Amygdala (tissue), 56 donors: Measurements from ENCODE around the gene GSK3A.

Experiments used
- DNase-seq, 56 donors: peaks; one replicate each; lab custom pipeline; 2025; lab: John Stamatoyannopoulos, UW

GSK3A gene

DNA sequence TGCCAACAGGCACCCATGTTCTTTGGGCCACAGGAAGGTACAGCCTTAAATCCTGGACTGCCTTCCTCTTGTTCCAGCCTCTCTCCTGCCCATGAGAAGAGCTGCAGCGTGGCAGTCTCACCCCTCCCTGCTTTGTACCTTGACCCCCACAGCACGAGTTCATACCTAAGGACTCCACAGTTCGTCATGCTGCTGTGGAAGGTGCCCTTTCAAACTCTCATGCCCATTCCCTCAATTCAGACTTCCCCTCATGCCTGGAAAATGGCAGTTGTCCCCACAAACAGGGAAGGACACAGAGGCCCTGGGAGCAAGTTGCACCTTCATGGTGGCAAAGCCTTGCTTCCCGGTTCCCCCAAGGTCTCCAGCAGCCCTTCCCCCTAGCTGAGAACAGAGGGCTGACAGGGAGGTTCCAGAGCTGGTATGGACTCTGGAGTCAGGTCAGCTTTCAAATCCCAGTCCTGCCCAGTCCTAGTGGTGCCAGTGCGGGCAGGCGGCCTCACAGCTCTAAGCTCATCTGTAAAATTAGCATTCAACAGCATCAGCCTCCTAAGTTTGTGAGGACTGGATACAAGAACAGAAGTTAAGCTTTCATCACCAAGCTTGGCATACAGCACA is 8.6 kb downstream of the GSK3A start:
- DNase-seq = no peak

DNA sequence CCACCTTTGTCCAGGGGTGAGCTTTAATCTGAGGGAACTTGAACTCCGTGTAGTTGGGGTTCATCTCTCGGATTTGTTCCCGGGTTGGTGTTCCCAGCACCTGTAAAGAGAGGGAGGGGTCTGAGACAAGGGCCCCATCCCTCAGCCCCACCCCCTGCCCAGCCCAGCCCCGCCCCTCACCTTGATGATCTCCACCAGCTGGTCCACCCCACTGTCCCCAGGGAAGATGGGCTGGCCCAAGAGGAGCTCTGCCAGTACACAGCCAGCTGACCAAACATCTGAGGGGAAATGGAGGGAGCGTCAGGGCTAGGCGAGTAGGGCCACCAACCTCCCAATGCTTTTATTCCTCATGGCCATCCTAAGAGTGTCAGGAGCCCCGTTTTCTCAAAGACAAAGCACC is 9.3 kb downstream of the GSK3A start:
- no peak for DNase-seq

DNA sequence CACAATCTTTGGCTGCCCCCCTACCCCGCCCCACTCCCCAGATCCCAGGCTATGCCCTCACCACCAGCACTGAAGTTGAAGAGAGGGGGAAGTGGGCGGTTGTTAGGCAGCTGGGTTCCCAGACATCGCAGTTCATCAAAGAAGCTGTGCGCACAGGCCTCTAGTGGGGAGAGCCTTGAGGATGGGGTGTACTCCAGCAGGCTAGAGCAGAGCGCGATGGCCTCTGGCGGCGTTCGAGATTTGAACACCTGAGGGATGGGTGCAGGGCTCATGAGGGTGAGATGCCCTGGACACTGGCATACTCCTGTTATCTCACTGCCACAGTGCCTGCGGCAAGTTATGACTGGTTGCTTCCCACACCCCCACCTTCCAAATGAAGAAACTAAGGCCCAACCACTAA is 10.0 kb downstream of the GSK3A start:
- no peak for DNase-seq

DNA sequence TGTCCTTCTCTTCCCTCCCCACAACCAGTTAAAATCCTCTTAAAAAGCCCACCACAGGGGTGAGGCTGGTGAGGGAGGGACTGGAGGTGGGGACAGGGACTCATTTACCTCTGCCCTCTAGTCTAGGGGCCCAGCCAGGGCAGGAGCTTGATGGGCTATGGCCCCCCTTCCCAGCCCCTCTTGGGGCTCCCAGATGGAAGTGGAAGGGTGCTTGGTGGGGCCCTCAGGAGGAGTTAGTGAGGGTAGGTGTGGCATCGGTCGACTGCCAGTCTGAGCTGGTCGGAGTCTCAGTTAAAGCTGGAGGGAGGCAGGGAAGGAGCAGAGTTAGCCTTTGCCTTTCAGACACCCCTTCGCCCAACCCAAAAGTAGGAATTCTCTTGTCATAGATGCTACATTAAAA is 11.8 kb downstream of the GSK3A start:
- no peak for DNase-seq

DNA sequence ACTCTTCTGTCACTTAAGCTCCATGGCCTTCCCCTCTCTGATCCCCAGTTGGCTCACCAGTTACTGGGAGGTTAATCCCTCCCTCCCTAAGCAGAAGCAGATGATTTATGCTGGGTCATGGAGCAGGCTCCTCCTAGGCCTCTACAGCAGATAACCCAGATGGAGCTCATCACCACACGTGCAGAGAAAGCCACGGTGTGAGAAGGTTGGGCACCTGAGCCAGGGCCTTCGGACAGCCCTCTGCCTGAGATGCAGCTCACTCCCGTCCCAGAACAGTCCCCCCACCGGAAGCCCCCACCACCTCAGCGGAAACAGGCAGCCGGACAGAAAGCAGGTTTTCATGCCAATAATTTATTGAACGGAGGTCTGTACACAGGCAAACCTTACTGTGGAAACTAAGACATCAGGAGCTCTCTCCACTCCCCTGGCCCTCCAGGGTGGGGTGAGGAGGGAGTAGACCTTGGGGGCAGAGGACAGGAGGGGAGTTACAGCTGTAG is 12.5 kb downstream of the GSK3A start:
- DNase-seq = no peak

DNA sequence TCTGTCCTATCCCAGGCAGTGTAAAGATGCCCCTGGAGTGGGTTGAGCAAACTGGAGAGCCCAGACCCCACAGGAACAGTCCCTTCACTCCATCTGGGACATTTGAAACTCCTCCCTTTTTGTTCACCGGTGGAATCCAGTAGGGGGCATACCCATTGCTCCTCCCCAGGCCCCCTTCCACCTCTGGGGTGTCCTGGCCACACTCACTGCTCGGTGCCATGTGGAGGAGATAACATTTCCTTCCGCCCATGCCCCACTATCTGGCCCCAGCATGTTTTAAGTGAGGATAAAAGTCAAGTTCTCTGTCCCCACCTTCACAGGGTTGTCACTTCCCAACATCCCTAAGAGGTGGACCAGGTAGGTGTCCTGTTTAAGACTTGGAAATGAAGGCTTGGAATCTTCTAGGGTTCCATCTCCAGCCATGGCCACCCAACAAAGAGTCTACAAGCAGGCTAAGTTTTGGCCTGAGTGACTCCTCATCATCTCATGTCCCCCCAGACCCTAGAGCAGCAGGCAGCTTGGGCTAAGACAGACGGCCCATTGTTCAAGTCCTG is 13.0 kb downstream of the GSK3A start:
- no peak for DNase-seq

DNA sequence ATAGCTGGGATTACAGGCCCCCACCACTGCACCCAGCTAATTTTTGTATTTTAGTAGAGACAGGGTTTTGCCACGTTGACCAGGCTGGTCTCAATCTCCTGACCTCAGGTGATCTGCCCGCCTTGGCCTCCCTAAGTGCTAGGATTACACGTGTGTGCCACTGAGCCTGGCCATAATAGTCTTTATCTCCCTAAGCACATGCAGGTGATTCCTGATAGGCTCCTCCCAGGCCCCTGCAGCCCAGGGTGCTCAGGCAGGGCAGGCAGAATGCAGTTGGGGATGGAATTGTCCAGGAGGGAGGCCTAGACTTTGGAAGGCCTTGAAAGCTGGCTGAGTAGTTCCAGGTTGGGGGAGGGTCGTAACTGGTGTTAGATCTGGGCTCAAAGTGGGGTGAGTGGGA is 13.8 kb downstream of the GSK3A start:
- no peak for DNase-seq

DNA sequence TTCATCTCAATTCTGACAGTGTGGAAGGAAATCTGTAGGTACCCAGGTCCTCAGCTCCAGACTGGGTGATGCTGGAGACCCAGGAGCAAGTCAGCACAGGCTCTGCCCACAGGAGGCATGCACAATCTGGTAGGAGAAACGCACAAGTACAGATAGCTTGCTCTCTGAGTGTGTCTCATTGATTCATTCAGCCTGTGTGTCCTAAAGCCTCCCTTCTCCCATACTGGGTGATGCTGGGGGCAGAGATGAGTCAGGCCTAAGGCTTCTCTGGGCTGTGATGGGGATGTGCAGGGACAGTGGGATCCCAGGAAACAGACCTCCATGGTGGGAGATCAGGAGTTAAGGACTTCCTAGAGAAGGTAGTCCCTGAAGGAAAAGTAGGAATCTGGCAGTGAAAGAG is 15.5 kb downstream of the GSK3A start:
- no peak for DNase-seq

DNA sequence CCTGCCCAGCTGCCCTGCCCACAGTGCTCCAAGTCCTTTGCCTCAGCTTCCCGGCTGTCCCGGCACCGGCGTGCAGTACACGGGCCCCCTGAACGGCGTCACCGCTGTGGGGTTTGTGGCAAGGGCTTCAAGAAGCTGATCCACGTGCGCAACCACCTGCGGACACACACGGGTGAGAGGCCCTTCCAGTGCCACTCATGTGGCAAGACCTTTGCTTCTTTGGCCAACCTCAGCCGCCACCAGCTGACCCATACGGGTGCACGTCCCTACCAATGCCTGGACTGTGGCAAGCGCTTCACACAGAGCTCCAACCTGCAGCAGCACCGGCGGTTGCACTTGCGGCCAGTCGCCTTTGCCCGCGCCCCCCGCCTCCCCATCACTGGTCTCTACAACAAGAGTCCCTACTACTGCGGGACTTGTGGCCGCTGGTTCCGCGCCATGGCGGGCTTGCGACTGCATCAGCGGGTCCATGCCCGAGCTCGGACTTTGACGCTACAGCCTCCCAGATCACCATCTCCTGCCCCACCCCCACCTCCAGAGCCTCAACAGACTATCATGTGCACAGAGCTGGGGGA is 16.6 kb downstream of the GSK3A start:
- no peak for DNase-seq

DNA sequence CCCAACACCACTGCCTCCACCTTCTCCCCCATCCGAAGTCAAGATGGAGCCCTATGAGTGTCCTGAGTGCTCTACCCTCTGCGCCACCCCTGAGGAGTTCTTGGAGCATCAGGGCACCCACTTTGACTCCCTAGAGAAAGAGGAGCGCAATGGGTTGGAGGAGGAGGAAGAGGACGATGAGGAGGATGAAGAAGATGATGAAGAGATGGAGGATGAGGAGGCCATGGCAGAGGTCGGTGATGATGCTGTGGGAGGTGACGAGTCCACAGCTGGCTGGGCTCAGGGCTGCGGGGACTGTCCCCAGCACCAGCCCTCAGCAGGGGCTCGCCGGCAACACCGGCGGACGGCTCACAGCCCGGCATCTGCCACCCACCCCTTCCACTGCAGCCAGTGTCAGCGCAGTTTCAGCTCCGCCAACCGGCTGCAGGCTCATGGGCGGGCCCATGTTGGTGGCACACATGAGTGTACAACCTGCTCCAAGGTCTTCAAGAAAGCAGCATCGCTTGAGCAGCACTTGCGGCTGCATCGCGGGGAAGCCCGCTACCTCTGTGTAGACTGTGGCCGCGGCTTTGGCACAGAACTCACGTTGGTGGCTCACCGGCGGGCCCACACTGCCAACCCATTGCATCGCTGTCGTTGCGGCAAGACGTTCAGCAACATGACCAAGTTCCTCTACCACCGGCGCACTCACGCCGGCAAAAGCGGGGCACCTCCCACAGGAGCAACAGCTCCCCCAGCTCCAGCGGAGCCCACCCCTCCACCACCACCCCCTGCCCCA is 17.3 kb downstream of the GSK3A start:
- no peak for DNase-seq

DNA sequence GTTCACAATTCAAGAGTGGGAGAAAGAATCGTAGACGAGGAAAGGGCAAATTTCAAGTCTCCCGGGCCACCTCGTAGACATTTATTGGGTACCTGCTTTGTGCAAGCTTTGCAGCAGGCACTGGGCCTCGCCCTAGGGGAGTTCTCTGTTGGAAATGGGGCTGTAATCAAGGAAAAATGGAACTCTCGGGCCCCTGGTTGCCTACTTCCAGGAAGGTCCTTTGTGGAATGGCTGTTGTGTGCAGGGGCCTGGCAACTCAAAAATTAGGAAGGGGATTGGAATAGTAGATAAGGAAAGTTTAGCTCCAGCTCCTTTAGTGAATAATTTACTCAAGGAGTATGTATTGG is 21.7 kb downstream of the GSK3A start:
- no peak for DNase-seq

DNA sequence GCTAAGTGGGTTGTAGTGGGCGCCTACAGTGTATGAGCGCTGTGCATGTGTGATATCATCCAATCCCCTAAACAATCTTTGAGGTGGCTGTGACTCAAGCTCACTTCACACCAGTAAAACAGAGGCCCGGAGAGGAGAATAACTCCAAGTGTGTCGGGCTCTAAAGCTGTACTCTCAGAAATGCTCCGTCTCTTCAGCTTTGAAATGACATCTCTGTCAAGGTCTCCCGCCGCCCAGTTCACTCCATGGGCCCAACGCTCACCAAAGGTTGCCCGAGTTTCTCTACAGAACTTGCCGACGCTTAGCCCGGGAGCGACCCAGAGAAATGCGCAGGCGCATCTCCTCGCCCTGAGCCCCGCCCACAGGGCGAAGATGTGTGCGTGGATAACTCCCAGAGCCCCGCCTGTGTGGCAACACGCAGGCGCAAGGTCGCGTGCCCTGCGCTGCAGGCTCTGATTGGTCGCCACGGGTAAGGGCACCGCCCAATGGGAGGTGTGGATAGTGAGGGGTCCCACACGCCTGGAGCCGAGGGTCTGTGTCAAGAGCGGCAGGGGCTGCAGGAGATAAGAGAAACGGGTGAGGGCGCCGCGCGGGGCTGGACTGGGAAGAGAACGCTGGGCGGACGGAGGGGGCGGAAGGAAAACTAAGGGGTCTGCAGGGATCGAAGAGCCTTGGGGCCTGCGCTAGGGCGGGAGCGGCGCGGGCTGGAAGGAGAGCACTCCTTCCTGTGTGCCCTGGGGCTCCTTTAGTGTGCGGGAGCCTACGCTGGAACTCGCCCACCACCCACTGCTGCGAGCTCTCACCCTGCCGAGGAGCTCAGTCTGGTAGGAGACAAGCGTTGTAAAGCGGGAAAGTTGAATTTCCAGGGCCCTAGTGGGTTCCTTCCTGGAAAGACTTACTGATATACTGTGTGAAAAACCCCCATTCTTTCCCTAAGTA is 22.3 kb downstream of the GSK3A start, which contains the start of gene ZNF526:
ZNF526 (plus strand) TSS at position 501 of the 939 bp plus-strand sequence. CDS start 4,092 bp downstream, outside the sequence.
- peak; percentile 86 to 99 (median 95) for DNase-seq

DNA sequence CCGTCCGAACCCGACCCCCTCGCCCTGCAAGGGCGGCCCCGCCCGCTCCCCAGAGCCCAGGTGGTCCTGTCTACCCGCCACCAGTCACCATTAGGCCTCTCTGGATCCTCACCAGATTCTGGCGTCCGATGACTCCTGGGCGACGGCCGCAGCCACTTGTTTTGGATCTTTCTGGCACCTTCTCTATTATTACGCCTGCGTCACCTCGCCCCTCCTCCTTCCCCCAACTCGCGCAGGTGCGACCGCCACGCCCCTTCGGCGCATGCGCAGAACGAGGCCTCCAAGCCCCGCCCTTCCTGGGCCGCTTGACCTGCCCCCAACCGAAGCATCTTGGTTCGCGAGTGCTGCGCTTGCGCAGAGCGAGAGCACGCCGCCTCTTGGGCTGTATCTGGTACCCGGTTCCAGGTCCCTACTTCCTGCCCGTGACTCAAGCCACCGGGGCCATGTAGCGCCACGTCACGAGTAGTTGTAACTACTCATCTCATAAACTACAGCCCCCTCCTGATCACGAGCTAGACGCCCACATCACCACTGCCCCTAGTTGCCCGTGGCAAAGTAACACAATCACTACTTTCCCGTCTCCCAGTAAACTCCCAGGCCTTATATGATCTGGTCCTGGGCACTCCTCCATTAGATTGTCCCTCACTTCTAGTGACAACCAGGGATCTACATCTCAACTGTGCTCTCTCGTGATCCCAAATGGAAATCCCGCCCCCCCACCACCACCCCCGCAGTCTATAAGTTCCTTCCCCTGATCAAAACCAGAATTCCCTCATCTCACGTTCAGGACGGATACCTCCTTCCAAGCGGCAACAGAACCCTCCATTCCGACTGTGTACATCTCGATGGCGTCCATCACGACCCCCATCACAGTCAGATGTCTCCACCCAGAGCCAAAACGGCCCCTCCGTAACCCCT is 24.6 kb downstream of the GSK3A start, which contains the start of gene DEDD2:
DEDD2 (minus strand) TSS at position 158 of the 918 bp plus-strand sequence. CDS start 670 bp downstream, outside the sequence.
- peak; percentile 42 to 99 (median 92) for DNase-seq

DNA sequence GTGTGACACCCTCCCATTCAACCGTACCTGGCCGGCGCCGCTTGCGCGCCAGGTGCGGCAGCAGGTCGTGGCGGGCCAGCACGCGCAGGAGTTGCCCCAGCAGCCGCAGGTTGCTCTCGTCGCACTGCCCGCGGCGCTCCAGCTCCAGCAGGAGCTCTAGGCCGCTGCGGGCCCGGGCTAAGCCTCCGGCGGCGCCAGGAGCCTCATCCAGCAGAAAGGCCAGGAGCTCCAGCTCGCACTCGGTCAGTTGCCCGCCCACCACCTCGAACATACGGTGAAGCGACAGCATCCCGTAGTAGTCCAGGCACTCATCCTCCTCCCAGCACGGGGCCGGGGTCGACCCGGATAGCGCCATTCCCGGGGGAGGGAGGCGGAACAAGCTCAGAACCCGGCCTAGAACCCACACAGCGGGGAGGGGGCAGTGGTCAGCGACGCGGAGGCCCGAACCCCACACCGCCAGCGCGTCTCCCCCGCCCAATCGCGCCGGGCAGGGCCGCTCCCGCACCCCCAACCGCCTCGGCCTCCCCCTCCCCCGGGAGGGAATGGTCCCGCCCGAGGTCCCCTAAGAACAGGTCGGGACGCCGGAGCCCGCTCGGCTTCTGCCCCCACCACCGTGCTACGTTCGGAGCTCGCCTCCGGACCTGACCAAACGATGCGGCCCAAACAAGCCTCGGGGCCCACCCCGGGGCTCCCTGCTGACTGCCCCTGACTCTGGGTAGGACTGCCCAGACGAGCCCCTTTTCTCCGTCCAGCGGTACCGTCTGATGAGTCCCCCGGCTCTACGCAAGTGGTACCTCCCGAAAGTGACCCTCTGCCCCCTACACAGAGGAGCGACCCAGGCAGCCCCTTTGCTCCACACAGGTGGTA is 25.5 kb downstream of the GSK3A start:
- peak in 27 of 56 donors; percentile 24 to 73 (median 52) for DNase-seq

DNA sequence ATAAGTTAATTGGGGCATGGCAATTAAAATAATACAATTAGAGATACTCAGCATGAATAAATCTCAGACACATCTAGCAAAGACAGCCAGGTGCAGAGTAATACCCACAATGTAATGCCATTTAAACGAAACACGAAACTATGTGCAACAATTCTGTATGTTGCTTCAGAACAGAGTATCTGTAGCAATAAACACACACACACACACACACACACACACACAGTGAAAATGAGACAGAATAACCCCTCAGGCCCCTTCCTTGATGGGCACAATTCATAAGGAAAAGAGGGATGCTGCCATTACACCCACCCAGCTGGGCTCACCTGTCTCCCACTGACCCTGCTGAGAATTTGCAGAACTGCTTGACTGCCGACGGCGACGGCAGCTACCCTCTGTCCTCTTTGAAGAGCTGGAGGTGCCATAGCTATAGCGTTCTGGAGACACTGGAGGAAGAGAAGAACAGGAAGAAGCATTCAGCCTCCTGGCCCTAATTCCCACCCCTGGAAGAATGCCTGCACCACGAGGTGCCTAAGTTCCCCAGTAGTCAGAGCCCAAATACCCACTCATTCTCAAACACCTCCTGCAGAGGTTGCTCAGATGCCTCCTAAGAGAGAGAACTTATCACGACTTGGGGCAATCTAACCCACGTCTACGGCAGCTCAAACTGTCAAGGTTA is 27.5 kb downstream of the GSK3A start:
- DNase-seq = no peak

DNA sequence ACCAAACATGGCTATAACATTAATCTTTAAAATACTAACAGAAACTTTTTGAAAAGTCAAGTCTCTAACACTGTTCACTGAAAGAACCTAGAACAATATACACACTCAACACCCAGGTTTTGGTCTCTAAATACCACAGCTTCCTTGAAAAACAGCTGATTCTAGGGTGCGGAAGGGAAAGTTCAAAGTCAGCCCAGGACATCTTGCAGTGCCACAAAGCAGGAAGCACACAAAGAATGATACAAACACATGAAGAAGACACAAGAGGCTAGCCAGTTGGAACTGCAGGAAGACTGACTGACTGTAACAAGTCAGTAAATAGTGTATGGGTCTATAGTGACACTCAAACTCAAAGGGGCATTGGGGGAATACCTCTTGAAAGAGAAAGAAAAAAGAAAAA is 29.5 kb downstream of the GSK3A start:
- no peak for DNase-seq

DNA sequence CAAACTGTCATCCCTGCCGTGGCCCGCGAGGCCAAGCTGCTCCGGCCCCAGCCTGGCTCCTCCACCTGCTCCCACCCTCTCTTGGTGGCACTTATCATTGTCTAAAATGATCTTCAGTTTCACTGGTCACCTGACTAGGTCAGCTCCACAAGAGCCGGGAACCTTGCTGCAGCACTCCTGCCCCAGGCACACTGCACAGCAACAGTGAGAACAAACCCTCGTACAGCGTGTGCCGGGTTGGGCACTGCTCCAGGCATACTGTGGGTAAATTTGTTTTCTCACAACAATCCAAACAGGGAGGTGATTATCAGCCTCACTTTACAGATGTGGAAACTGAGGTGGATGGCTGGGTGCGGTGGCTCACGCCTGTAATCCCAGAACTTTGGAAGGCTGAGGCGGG is 33.8 kb downstream of the GSK3A start:
- DNase-seq = no peak
